PC-3 (cell line): Measurements from ENCODE around the gene TMPRSS11E. TPM values are rescaled to one million over a fixed set of nuclear protein-coding genes. Genes with fewer than 3 reads are reported as not detected.
A peak's percentile ranks its signal among the peaks of the same experiment; 100 is the strongest.

Experiments
- ATAC-seq: fragments of 200-7000 bp; cut with Tn5 transposase; 2 replicates; pipeline ENCODE4 v1.9.1; 2020; ENCODE audit warnings: mild to moderate bottlenecking, moderate library complexity
- BruUV-seq: library from RNA; stranded (reverse); fragments of 400-500 nt; replicated peaks from 2 replicates; lab custom pipeline; 2021; lab: Mats Ljungman, UMichigan
- CTCF ChIA-PET: fragments of 300-600 bp; sonication (Branson Sonifier 250); formaldehyde crosslinking; loops from one replicate; lab custom pipeline; 2022; ENCODE audit warnings: antibody characterized with exemption; lab: Charles Lee
- POLR2A ChIA-PET: fragments of 300-600 bp; sonication (Branson Sonifier 250); formaldehyde crosslinking; loops from one replicate; lab custom pipeline; 2022; ENCODE audit warnings: antibody characterized with exemption; ENCODE audit not compliant: unreplicated experiment; lab: Charles Lee
- DNase-seq: peaks from one replicate; pipeline ENCODE4 v3.0.0-alpha.2; 2015
- H2AFZ ChIP-seq: fragments of 300-600 bp; sonication (generic); 2 replicates; pipeline ENCODE4 v1.6.0; 2016; ENCODE audit warnings: antibody characterized with exemption, low read length
- H3F3A ChIP-seq: fragments of 300-600 bp; sonication (generic); one replicate; pipeline ENCODE4 v1.6.0; 2017; ENCODE audit warnings: antibody characterized with exemption, low read length, control low read depth, mild to moderate bottlenecking; ENCODE audit not compliant: unreplicated experiment
- H3K27ac ChIP-seq: fragments of 300-600 bp; sonication (generic); 2 replicates; pipeline ENCODE4 v1.5.1; 2016; ENCODE audit warnings: mild to moderate bottlenecking, low read length
- H3K27me3 ChIP-seq: fragments of 300-600 bp; sonication (generic); 2 replicates; pipeline ENCODE4 v1.6.1; 2016; ENCODE audit warnings: low read length, mixed read lengths
- H3K36me3 ChIP-seq: fragments of 300-600 bp; sonication (generic); 2 replicates; pipeline ENCODE4 v1.6.1; 2016; ENCODE audit warnings: low read depth, mixed run types, low read length, mixed read lengths
- H3K4me1 ChIP-seq: fragments of 300-600 bp; sonication (generic); 2 replicates; pipeline ENCODE4 v1.5.1; 2016; ENCODE audit warnings: low read length; ENCODE audit not compliant: insufficient read depth
- H3K4me2 ChIP-seq: fragments of 300-600 bp; sonication (generic); 2 replicates; pipeline ENCODE4 v1.6.0; 2016; ENCODE audit warnings: low read length
- H3K4me3 ChIP-seq: fragments of 300-600 bp; sonication (generic); 2 replicates; pipeline ENCODE4 v1.5.1; 2016; ENCODE audit warnings: mild to moderate bottlenecking, low read length, mixed read lengths
- H3K79me2 ChIP-seq: fragments of 300-600 bp; sonication (generic); 2 replicates; pipeline ENCODE4 v1.6.1; 2017; ENCODE audit warnings: low read length, mixed read lengths
- H3K9ac ChIP-seq: fragments of 300-600 bp; sonication (generic); 2 replicates; pipeline ENCODE4 v1.6.0; 2016; ENCODE audit warnings: mild to moderate bottlenecking, low read length
- H3K9me2 ChIP-seq: fragments of 300-600 bp; sonication (generic); replicated peaks from 2 replicates; pipeline ENCODE4 v1.6.1; 2016; ENCODE audit warnings: mixed run types, low read length, mixed read lengths
- H3K9me3 ChIP-seq: fragments of 300-600 bp; sonication (generic); 2 replicates; pipeline ENCODE4 v1.6.1; 2016; ENCODE audit warnings: low read length, mixed read lengths
- H4K20me1 ChIP-seq: fragments of 300-600 bp; sonication (generic); 2 replicates; pipeline ENCODE4 v1.6.1; 2016; ENCODE audit warnings: low read length, mixed read lengths
- CTCF ChIP-seq: fragments of 300-600 bp; sonication (generic); conservative IDR thresholded peaks from 2 replicates; pipeline ENCODE4 v1.5.1; 2017; ENCODE audit warnings: antibody characterized with exemption, low read depth, mild to moderate bottlenecking, low read length
- EZH2 ChIP-seq: fragments of 300-600 bp; sonication (generic); IDR thresholded peaks from one replicate; pipeline ENCODE4 v1.6.1; 2017; ENCODE audit warnings: antibody characterized with exemption, mild to moderate bottlenecking, low read length; ENCODE audit not compliant: unreplicated experiment
- EZH2phosphoT487 ChIP-seq: fragments of 300-600 bp; sonication (generic); IDR thresholded peaks from 2 replicates; pipeline ENCODE4 v1.6.1; 2018; ENCODE audit warnings: mild to moderate bottlenecking, antibody characterized with exemption, low read length, borderline replicate concordance
- intact Hi-C: fragments of 100-400 bp; cut with micrococcal nuclease; formaldehyde crosslinking; loops from 2 replicates; pipeline ENCODE4 v1.9.0; 2023
- total RNA-seq: library from RNA; depleted of rRNA; stranded (reverse); fragments of >200 nt; gene quantifications from 2 replicates; pipeline ENCODE4 v1.2.3, GENCODE V29; 2014

TMPRSS11E gene
- total RNA-seq, 1 experiment from 2014 or later = not detected

DNA sequence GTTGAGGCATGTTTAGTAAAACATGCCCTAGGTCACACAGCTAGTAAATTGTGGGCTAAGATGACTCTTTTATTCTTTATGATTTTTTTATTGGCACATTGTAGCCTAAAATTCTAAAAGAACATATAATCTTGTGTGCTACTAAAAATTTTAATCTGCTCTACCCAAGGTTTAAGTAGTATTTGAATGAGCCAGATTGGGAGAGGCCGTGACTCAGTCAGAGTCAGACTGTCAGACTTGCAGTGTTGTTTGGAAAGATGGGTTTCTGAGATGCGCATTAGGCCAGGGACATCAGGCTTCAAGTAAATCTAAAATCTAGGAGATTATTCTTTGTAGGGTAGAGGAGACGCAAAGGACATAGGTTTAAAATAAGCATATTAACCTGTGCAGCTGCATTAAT is 30.7 kb upstream of the TMPRSS11E start:
- Histone ChIP-seq H3K27ac (peak overlapping the region; percentile 7), H3K9ac (no peak overlapping the region), H3K4me1 (peaks cover 25% of the 10 kb centered on the region), H3F3A (peaks cover 6% of the 10 kb centered on the region), H4K20me1 (no peaks in the 10 kb centered on the region), H3K4me2 (peak overlapping the region; percentile 24), H3K79me2 (no peaks in the 10 kb centered on the region), H3K36me3 (no peaks in the 10 kb centered on the region), H3K9me3 (no peaks in the 10 kb centered on the region), H3K4me3 (no peak overlapping the region), H2AFZ (no peak overlapping the region), H3K9me2 (no peaks in the 10 kb centered on the region), H3K27me3 (no peaks in the 10 kb centered on the region)
- DNase-seq (peak; percentile 75), ATAC-seq (peak; percentile 93)
- CTCF ChIA-PET = no interaction called here
- intact Hi-C loops = no loop called here
- BruUV-seq = no TSS peak
- POLR2A ChIA-PET = no interaction called here
- TF ChIP-seq CTCF (no peak), EZH2 (no peak), EZH2phosphoT487 (no peak)

DNA sequence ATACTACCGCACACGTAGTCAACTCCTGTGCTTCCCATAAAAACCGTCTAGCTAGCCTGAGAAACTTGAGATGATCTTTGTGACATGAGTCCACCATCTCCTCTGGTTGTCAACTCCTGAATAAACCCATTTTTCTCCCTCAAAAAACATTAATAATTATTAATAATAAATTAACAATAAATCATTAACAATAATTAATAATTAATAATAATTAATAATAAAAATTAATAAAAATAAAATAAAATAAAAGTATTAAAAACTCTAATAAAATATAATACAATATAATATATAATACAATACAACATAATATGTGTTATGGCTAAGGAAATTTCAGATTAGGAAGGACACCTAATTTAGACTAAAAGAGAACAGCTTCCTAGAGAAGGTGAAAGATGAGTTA is 20.7 kb upstream of the TMPRSS11E start:
- ATAC-seq = no peak
- H3K4me3 ChIP-seq = no peak overlapping the region
- POLR2A ChIA-PET = no interaction called here

More for the DNA sequence above, 20.7 kb upstream of the TMPRSS11E start:
- intact Hi-C loops = no loop called here
- Histone ChIP-seq H3K9me3 (no peaks in the 10 kb centered on the region), H3K9ac (no peak overlapping the region), H3K4me1 (no peaks in the 10 kb centered on the region), H3K9me2 (no peaks in the 10 kb centered on the region), H3K27me3 (no peaks in the 10 kb centered on the region), H2AFZ (no peak overlapping the region), H3K79me2 (no peaks in the 10 kb centered on the region), H3K36me3 (no peaks in the 10 kb centered on the region), H3K4me2 (no peak overlapping the region), H4K20me1 (no peaks in the 10 kb centered on the region), H3K27ac (no peak overlapping the region), H3F3A (no peaks in the 10 kb centered on the region)
- DNase-seq = no peak
- no TSS peak for BruUV-seq
- CTCF ChIA-PET = no interaction called here
- TF ChIP-seq CTCF (no peak), EZH2phosphoT487 (no peak), EZH2 (no peak)
